Epithelial cell of proximal tubule (primary cell): ENCODE data around the gene CCNJL. TPM values are rescaled to one million over a fixed set of nuclear protein-coding genes. Genes with fewer than 3 reads are reported as not detected.

Experiments used
- DNase-seq: peaks from one replicate; pipeline ENCODE4 v3.0.0-alpha.2; 2011; ENCODE audit warnings: low read depth
- H3K4me3 ChIP-seq: 2 replicates; pipeline ENCODE4 v1.5.1; 2011; ENCODE audit warnings: low read depth, mild to moderate bottlenecking, low read length
- CTCF ChIP-seq: conservative IDR thresholded peaks from 2 replicates; pipeline ENCODE4 v1.5.1; 2012; ENCODE audit warnings: low read depth, mild to moderate bottlenecking, low read length
- total RNA-seq: library from RNA; depleted of rRNA; stranded (reverse); fragments of >200 nt; gene quantifications from 2 replicates; pipeline ENCODE4 v1.2.3, GENCODE V29; 2015

The CCNJL gene
- total RNA-seq, 1 donor from 2014 or later, result 13.0 TPM

- DNase-seq, result no peak
- H3K4me3 ChIP-seq, result no peak overlapping the region
- no peak for TF ChIP-seq CTCF
Measured at GRCh38 chr5:160266752-160267345, 45.5 kb downstream of the CCNJL start.

- H3K4me3 ChIP-seq, result no peak overlapping the region
- TF ChIP-seq CTCF, result no peak
- DNase-seq, result no peak
Measured at GRCh38 chr5:160266044-160266443, 46.3 kb downstream of the CCNJL start.

GRCh38 chr5:160263326-160263855 is 49.0 kb downstream of the CCNJL start:
- DNase-seq, result no peak

GRCh38 chr5:160262151-160263074 is 50.0 kb downstream of the CCNJL start:
- TF ChIP-seq CTCF, result no peak
- no peak for DNase-seq

More at GRCh38 chr5:160263326-160263855, 49.0 kb downstream of the CCNJL start:
- TF ChIP-seq CTCF, result no peak
- no peak overlapping the region for H3K4me3 ChIP-seq

GRCh38 chr5:160260881-160261815 is 51.2 kb downstream of the CCNJL start:
- no peak overlapping the region for H3K4me3 ChIP-seq
- no peak for DNase-seq
- TF ChIP-seq CTCF, result no peak

More at GRCh38 chr5:160262151-160263074, 50.0 kb downstream of the CCNJL start:
- H3K4me3 ChIP-seq, result no peak overlapping the region

GRCh38 chr5:160260006-160260775 is 52.2 kb downstream of the CCNJL start:
- H3K4me3 ChIP-seq, result no peak overlapping the region
- no peak for DNase-seq
- no peak for TF ChIP-seq CTCF
